ENCODE results near the gene RBBP4. TPM values are rescaled to one million over a fixed set of nuclear protein-coding genes. Genes with fewer than 3 reads are reported as not detected.
"Not testable (repeated sequence)": the region's sequence is repeated elsewhere in the genome, so short reads cannot be mapped to it uniquely, and the experiment has no call there.

The RBBP4 gene
- total RNA-seq, 3 donors from 2014 or later, result 120 to 156 (median 136) TPM

GRCh38 chr1:32635508-32636277 is 15.3 kb upstream of the RBBP4 start:
- no peak for TF ChIP-seq CTCF (IDR thresholded peaks at IDR 0.05)
- Histone ChIP-seq H3K9me3 (no peaks in the 10 kb centered on the region), H3K36me3 (ENCODE audit: low read depth) (no peaks in the 10 kb centered on the region), H3K4me3 (no peak overlapping the region), H3K4me1 (ENCODE audit: low read depth) (no peaks in the 10 kb centered on the region)
- DNase-seq (no peak), ATAC-seq (no peak)
- intact Hi-C loops (cut with DNase I, micrococcal nuclease), result no loop called here

GRCh38 chr1:32636914-32637645 is 13.9 kb upstream of the RBBP4 start:
- no peak for TF ChIP-seq CTCF (IDR thresholded peaks at IDR 0.05)
- DNase-seq (no peak), ATAC-seq (no peak)
- Histone ChIP-seq H3K9me3 (no peaks in the 10 kb centered on the region), H3K4me3 (no peak overlapping the region), H3K4me1 (ENCODE audit: low read depth) (no peaks in the 10 kb centered on the region), H3K36me3 (ENCODE audit: low read depth) (no peaks in the 10 kb centered on the region)
- intact Hi-C loops (cut with DNase I, micrococcal nuclease), result no loop called here

GRCh38 chr1:32639489-32640075 is 11.4 kb upstream of the RBBP4 start:
- TF ChIP-seq CTCF (IDR thresholded peaks at IDR 0.05), result no peak
- intact Hi-C loops (cut with DNase I, micrococcal nuclease), result no loop called here
- DNase-seq (no peak), ATAC-seq (no peak)
- H3K4me1 ChIP-seq (ENCODE audit: low read depth), result no peaks in the 10 kb centered on the region
- no peaks in the 10 kb centered on the region for H3K36me3 ChIP-seq (ENCODE audit: low read depth)
- H3K4me3 ChIP-seq, result no peak overlapping the region
- no peaks in the 10 kb centered on the region for H3K9me3 ChIP-seq

GRCh38 chr1:32642292-32642827 is 8.6 kb upstream of the RBBP4 start:
- H3K4me3 ChIP-seq; H3K4me1 ChIP-seq (ENCODE audit: low read depth); ATAC-seq: not testable (repeated sequence)

GRCh38 chr1:32644426-32644825 is 6.6 kb upstream of the RBBP4 start:
- ATAC-seq, result peak; percentile 58
- no peak for DNase-seq
- Histone ChIP-seq H3K4me3 (no peak overlapping the region), H3K4me1 (ENCODE audit: low read depth) (peaks cover 8% of the 10 kb centered on the region), H3K36me3 (ENCODE audit: low read depth) (no peaks in the 10 kb centered on the region), H3K9me3 (no peaks in the 10 kb centered on the region)
- intact Hi-C loops (cut with DNase I, micrococcal nuclease), result no loop called here
- no peak for TF ChIP-seq CTCF (IDR thresholded peaks at IDR 0.05)

More at GRCh38 chr1:32642292-32642827, 8.6 kb upstream of the RBBP4 start:
- intact Hi-C loops (cut with DNase I, micrococcal nuclease); H3K9me3 ChIP-seq; H3K36me3 ChIP-seq (ENCODE audit: low read depth); DNase-seq: not testable (repeated sequence)
